Measurements from ENCODE around the gene IDS. TPM values are rescaled to one million over a fixed set of nuclear protein-coding genes. Genes with fewer than 3 reads are reported as not detected.

IDS gene
- total RNA-seq, 3 donors from 2014 or later (not counting 1 experiment from before 2014, with no cell fraction given), result 286 to 344 (median 317) TPM

- H3K27me3 Mint-ChIP-seq (ENCODE audit: low read depth in 2 of 2), result peaks cover 5 to 34% of the 10 kb centered on the region in 2 donors
- no peaks in the 10 kb centered on the region for H3K9me3 Mint-ChIP-seq
- no peaks in the 10 kb centered on the region for H3K9me3 ChIP-seq (ENCODE audit: control insufficient read depth, insufficient read depth, low read length)
- WGBS (ENCODE audit: insufficient coverage), result 20% methylated on average over 7 of the region's 9 CpGs
- no peak overlapping the region for H3K4me3 Mint-ChIP-seq
- no peak overlapping the region for H3K4me3 ChIP-seq (ENCODE audit: low read length)
- H3K27ac ChIP-seq (ENCODE audit: low read length), result no peak overlapping the region
- H3K4me1 Mint-ChIP-seq, result no peaks in the 10 kb centered on the region
- no peaks in the 10 kb centered on the region for H3K36me3 ChIP-seq (ENCODE audit: control insufficient read depth, insufficient read depth, low read length)
- H3K27ac Mint-ChIP-seq, result no peak overlapping the region
- H3K36me3 Mint-ChIP-seq, result no peaks in the 10 kb centered on the region
- no peaks in the 10 kb centered on the region for H3K4me1 ChIP-seq (ENCODE audit: control insufficient read depth, insufficient read depth, low read length)
- intact Hi-C loops (cut with micrococcal nuclease), result no loop called here
- no peak for ATAC-seq
- no peak for DNase-seq
- TF ChIP-seq CTCF (IDR thresholded peaks at IDR 0.05), result no peak
- no peaks in the 10 kb centered on the region for H3K27me3 ChIP-seq (ENCODE audit: control insufficient read depth, insufficient read depth, low read length)
Measured at GRCh38 chrX:149456476-149457245, 48.4 kb downstream of the IDS start.

GRCh38 chrX:149455934-149456333 is 49.2 kb downstream of the IDS start:
- TF ChIP-seq CTCF (IDR thresholded peaks at IDR 0.05), result no peak
- H3K4me3 Mint-ChIP-seq, result no peak overlapping the region
- intact Hi-C loops (cut with micrococcal nuclease), result no loop called here
- no peak overlapping the region for H3K27ac Mint-ChIP-seq
- Histone ChIP-seq H3K4me3 (ENCODE audit: low read length) (no peak overlapping the region), H3K27me3 (ENCODE audit: control insufficient read depth, insufficient read depth, low read length) (no peaks in the 10 kb centered on the region), H3K36me3 (ENCODE audit: control insufficient read depth, insufficient read depth, low read length) (no peaks in the 10 kb centered on the region), H3K27ac (ENCODE audit: low read length) (no peak overlapping the region), H3K4me1 (ENCODE audit: control insufficient read depth, insufficient read depth, low read length) (no peaks in the 10 kb centered on the region), H3K9me3 (ENCODE audit: control insufficient read depth, insufficient read depth, low read length) (no peaks in the 10 kb centered on the region)
- H3K27me3 Mint-ChIP-seq (ENCODE audit: low read depth in 2 of 2), result peaks cover 5 to 27% of the 10 kb centered on the region in 2 donors
- no peaks in the 10 kb centered on the region for H3K9me3 Mint-ChIP-seq
- H3K36me3 Mint-ChIP-seq, result no peaks in the 10 kb centered on the region
- ATAC-seq (no peak), DNase-seq (no peak)
- no peaks in the 10 kb centered on the region for H3K4me1 Mint-ChIP-seq

GRCh38 chrX:149453906-149454822 is 50.9 kb downstream of the IDS start:
- TF ChIP-seq CTCF (IDR thresholded peaks at IDR 0.05), result no peak
- Histone ChIP-seq H3K9me3 (ENCODE audit: control insufficient read depth, insufficient read depth, low read length) (no peaks in the 10 kb centered on the region), H3K36me3 (ENCODE audit: control insufficient read depth, insufficient read depth, low read length) (no peaks in the 10 kb centered on the region), H3K4me1 (ENCODE audit: control insufficient read depth, insufficient read depth, low read length) (no peaks in the 10 kb centered on the region), H3K27me3 (ENCODE audit: control insufficient read depth, insufficient read depth, low read length) (no peaks in the 10 kb centered on the region), H3K27ac (ENCODE audit: low read length) (no peak overlapping the region), H3K4me3 (ENCODE audit: low read length) (no peak overlapping the region)
- no peak for DNase-seq
- WGBS (ENCODE audit: insufficient coverage), result 83% methylated on average over 1 of the region's 6 CpGs
- Mint-ChIP-seq H3K4me1 (no peaks in the 10 kb centered on the region), H3K27ac (no peak overlapping the region), H3K36me3 (no peaks in the 10 kb centered on the region), H3K4me3 (no peak overlapping the region), H3K9me3 (peaks cover 0 to 3% of the 10 kb centered on the region in 2 donors), H3K27me3 (ENCODE audit: low read depth in 2 of 2) (peaks cover 7 to 11% of the 10 kb centered on the region in 2 donors)
- ATAC-seq, result no peak
- intact Hi-C loops (cut with micrococcal nuclease), result no loop called here
